HG02970 (cell line): Measurements from ENCODE around the gene KLRK1.
A peak's percentile ranks its signal among the peaks of the same experiment; 100 is the strongest.
"Not testable (repeated sequence)": the region's sequence is repeated elsewhere in the genome, so short reads cannot be mapped to it uniquely, and the experiment has no call there.

Source experiments
- ATAC-seq: cut with Tn5 transposase; IDR thresholded peaks from one replicate; pipeline ENCODE4 v1.9.1; 2021; ENCODE audit warnings: mild to moderate bottlenecking, moderate library complexity, moderate number of reproducible peaks; ENCODE audit not compliant: unreplicated experiment, low FRiP score

The KLRK1 gene

DNA sequence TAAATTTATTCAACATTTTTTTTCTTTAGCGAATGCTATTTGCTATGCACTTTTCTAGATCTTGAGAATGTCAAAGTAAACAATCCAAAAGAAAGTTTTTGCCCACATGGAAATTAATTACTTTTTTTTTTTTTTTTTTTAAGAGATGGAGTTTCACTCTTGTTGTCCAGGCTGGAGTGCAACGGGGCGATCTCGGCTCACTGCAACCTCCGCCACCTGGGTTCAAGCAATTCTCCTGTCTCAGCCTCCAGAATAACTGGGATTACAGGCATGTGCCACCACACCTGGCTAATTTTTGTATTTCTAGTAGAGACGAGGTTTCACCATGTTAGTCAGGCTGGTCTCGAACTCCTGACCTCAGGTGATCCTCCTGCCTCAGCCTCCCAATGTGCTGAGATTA lies 1.1 kb upstream of the KLRK1 start:
- ATAC-seq, result not testable (repeated sequence)

DNA sequence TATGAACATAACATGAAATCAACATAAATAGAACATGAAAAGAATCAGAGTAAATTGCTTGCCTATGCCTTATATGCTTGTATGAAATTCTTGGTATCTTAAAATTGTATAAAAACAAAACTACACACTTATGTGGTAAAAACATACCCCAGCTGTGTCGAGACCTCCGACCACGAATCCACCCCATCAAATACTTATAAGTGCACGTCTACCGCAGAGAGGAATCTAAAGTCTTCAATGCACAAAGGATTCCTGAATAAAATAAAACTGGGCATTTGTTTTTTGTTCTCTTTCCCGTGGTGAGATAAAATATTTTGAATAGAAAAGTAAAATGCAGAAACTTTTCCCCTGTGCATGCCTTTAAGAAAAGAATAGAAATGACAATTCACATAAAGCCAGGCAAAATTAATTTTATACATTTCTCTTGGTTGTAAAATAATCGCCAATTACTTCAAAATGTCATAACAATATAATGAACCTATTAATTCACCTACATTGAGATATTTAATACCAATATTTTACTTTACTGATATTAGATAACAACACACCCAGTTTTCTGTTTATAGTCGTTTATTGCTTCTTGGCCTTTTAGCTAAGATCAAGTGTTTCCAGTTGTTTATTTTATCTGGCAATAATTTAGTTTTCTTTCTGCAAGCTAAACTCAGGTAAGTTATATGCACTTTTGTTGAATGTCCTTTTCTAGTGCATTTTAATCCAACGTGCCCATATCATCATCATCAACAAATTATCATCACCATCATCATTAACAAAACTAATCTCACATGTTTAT lies 1.0 kb downstream of the KLRK1 start:
- ATAC-seq, result no peak

DNA sequence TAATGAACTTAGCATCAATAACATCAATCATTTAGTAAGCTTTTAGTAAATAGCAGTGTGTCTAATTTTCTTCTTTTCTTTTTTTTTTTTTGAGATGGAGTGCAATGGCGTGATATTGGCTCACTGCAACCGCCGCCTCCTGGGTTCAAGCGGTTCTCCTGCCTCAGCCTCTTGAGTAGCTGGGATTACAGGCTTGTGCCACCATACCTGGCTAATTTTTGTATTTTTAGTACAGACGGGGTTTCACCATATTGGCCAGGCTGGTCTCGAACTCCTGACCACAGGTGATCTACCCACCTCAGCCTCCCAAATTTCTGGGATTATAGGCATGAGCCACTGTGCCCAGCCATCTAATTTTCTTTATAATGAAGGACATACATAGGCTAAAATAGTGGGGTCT lies 2.3 kb downstream of the KLRK1 start:
- not testable (repeated sequence) for ATAC-seq

DNA sequence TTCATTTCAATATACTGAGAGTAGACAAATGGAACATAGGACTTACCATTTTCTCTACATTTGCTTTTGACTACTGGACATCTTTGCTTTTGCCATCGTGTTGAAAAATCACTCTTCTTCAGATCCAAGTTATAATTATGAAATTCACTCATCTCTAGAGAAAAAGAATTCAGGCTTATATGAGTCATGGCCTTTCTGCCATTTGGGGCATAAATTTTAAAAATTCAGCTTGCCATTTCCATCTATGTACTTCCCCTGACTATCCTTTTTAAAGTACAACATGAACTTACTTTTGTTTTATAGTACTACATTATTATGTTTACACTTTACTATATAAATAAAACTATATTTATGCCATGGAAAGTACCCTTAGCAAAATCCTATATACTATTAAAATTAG lies 3.0 kb downstream of the KLRK1 start:
- no peak for ATAC-seq

- no peak for ATAC-seq
These were observed 4.7 kb downstream of the KLRK1 start for GRCh38 chr12:10385166-10385613.

DNA sequence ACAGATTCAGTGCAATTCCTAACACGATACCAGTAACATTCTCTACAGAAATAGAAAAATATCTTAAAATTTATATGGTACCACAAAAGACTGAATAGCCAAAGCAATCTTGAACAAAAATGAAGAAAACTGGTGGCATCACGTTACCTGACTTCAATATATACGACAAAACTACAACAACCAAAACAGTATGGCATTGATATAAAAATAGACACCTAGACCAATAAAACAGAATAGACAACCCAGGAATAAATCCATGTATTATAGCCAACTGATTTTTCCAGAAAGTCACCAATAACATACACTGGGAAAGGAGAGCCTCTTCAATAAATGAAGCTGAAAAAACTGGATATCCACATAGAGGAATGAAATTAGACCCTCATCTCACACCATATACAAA lies 5.7 kb downstream of the KLRK1 start:
- no peak for ATAC-seq

DNA sequence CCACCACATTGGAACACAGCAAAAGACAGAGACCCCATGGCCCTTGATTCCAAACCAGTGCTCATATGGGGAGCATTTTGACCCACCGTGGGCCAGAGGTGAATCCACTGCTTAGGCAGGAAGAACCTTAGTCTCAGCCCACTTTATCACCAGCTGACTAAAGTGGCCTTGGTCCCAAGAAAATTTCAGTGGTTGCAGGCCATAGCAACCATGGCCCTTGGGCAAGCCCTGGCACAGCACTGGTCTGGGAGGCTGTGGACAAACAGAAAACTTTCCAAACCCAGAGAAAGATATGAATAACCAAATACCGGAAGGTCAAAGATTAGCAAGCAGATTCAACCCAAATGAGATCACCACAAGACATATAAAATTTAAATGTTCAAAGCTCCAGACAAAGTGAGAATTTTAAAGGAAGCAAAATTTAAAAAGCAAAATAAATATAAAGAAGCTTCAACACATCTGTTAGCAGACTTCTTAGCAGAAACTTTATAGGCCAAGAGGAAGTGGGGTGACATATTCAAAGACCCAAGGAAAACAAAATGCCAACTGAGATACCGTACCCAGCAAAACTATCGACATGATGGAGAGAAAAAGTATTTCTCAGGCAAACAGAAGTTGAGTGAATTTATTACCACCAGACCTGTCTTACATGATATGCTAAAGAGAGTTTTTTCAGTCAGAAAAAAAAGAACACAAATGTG lies 7.8 kb downstream of the KLRK1 start:
- ATAC-seq, result no peak

DNA sequence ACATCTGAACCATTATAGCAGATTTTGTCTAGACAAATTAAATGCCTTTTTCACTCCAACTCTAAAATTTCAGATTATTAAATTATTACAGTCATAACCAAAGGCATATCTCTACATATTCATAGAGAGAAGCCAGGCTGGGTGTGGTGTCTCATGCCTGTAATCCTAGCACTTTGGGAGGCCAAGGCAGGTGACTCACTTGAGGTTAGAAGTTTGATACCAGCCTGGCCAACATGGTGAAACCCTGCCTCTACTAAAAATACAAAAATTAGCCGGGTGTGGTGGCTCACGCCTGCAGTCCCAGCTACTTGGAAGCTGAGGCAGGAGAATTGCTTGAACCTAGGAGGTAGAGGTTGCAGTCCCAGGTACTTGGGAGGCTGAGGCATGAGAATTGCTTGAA lies 11.1 kb downstream of the KLRK1 start:
- ATAC-seq, result not testable (repeated sequence)

- no peak for ATAC-seq
These were observed 15.2 kb downstream of the KLRK1 start for GRCh38 chr12:10374624-10375018.

GRCh38 chr12:10372559-10372958 lies 17.3 kb downstream of the KLRK1 start:
- ATAC-seq, result no peak

DNA sequence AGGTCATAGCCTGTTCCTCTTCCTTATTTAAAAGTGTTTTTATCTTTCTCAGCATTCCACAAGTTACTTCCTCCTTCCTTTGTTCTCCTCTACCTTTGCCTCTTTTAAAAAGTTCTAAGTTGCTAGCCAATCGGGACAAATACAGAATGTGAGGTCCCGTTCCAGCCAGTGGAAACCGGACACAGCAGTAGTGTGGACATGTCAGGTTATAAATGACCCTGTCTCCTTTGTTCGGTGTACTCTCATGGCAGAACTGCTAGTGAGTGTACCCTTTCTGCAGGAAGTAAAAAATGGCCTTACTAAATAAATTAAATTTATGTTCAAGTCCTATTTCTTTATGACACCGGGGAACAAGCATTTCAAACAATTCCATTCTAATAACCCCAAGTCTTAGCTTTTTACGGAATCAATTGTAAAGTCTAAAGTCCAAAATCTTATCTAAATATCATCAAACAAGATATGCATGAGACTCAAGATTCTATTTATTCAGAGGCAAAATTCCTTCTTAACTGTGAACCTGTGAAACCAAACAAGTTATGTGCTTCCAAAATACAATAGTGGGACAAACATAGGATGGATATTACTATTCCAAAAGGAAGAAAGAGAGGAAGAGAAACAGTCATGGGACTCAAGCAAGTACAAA lies 17.8 kb downstream of the KLRK1 start:
- ATAC-seq, result not testable (repeated sequence)

GRCh38 chr12:10369557-10370415 lies 20.1 kb downstream of the KLRK1 start:
- no peak for ATAC-seq

DNA sequence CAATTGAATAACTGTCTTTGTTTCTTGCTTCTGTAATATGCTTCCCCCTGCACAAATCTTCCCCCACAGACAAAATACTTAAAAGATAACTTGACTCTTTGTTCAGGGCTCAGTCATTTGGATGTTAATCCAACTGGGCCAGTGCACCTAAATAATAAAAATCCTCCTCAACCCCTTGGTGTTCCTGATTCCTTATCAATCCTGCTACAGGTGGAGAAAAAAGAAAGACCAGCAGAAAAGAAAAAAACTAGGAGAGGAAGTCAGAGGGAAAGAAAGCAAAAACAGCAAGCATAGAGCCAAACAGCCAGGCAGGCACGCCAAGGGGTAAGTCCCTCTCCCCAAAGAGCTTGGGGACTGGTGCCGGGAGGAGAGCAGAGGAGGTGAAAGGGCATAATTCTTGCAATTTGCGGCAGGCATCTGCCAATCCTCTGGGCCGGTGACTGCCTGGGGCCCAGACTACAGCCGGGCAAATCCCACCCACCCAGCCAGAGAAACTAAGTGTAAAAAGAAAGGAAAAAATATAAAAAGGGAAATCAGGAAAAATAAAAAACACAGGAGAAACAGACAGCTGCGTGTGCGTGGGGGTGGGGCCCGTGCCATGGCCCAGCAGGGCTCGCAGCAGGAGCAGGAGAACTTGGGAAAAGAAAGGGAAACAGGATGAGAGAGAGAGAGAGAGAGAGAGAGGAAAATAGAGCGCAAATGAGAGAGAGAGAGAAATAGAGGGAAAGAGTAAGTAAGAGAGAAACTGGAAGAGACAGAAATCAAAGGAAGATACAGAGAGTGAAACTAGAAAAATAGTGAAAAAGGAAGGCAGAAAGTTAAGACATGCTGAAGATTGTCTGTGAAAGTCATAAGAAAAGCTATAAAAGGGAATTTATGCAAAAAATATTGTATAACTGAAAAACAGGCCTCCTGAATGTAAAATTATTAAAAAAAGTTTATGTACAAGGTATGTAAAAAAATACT lies 21.4 kb downstream of the KLRK1 start:
- ATAC-seq, result no peak

DNA sequence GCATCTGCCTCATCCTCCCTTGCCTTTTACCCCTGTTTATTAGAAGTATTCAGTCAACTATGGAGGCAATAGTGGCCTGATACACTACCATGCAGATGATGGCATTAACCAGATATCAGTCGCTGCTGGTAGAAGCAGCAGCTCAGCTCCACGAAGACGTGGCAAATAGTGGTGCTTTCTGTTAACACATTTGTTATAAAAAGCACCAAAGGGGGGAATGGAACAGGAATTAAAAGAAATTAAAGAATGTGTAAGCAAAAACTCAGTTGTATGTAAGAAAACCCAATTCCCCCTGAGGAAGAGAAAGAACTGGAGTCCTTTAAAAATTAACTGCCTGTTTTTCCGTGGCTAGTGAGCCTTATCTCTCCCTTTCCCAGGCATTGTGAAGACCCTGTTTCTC lies 22.1 kb downstream of the KLRK1 start:
- ATAC-seq, result not testable (repeated sequence)

GRCh38 chr12:10366875-10367274 lies 23.0 kb downstream of the KLRK1 start:
- no peak for ATAC-seq

- ATAC-seq, result no peak
These were observed 24.0 kb downstream of the KLRK1 start for GRCh38 chr12:10365696-10366405.

GRCh38 chr12:10364815-10365622 lies 24.8 kb downstream of the KLRK1 start:
- peak; percentile 39 for ATAC-seq
